AG10803 (cell line): ENCODE results near the gene SPG7.

Experiments
- DNase-seq: peaks from one replicate; pipeline ENCODE4 v3.0.0; 2010; ENCODE audit warnings: low read depth
- H3K4me3 ChIP-seq: 2 replicates; pipeline ENCODE4 v1.5.1; 2011; ENCODE audit warnings: mild to moderate bottlenecking, low read length, control low read depth
- TF ChIP-seq, protein P1 (sequence below): conservative IDR thresholded peaks from 2 replicates; pipeline ENCODE4 v1.5.1; 2011; ENCODE audit warnings: mild to moderate bottlenecking, low read length, control low read depth, inconsistent platforms

The SPG7 gene

DNA sequence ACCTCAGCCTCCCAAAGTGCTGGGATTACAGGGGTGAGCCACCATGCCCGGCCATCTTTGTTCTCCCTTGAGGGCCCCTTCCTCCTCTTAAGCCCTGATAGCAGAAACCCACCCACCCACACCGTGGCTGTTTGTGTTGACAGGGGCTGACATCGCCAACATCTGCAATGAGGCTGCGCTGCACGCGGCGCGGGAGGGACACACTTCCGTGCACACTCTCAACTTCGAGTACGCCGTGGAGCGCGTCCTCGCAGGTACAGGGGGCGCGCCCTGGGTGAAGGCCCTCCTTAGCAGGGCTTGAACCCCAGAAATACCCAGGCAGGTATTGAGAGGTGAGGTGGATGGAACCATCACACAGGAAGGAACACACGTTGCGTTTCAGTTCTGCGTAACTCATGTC is 39.7 kb downstream of the SPG7 start:
- no peak for DNase-seq
- TF ChIP-seq, protein P1, sequence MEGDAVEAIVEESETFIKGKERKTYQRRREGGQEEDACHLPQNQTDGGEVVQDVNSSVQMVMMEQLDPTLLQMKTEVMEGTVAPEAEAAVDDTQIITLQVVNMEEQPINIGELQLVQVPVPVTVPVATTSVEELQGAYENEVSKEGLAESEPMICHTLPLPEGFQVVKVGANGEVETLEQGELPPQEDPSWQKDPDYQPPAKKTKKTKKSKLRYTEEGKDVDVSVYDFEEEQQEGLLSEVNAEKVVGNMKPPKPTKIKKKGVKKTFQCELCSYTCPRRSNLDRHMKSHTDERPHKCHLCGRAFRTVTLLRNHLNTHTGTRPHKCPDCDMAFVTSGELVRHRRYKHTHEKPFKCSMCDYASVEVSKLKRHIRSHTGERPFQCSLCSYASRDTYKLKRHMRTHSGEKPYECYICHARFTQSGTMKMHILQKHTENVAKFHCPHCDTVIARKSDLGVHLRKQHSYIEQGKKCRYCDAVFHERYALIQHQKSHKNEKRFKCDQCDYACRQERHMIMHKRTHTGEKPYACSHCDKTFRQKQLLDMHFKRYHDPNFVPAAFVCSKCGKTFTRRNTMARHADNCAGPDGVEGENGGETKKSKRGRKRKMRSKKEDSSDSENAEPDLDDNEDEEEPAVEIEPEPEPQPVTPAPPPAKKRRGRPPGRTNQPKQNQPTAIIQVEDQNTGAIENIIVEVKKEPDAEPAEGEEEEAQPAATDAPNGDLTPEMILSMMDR, result no peak
- no peak overlapping the region for H3K4me3 ChIP-seq

DNA sequence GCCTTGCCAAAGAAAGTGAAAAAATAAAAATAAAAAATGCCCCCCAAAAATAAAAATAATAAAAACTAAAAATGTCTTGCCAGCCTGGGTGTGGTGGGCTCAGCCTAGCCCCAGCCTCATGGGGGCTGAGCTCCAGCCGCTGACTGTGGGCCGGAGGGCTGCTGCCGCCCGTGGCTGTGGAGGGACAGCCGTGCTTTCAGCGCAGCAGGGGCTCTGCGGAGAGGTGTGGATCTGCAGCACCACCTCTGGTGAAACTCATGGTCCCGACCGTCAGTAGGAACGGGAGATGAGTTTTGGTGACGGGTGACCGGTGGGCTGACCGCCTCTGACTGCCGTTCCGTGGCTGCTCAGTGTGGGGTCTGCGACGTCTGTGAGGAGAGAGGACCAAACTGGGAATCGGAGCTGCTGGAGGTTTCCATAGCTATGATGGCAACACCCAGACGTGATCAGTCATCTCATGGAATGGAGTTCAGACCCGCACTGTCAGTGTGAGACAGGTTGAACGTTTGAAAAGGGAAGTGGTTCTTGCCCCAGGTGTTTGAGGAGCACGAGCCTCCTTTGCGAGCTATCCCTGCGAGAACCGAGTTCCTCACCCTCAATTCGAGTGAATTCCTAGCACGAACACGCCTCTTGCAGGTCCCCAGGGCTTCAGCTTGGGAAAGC is 40.3 kb downstream of the SPG7 start:
- TF ChIP-seq, protein P1, result no peak
- H3K4me3 ChIP-seq, result no peak overlapping the region
- DNase-seq, result no peak

DNA sequence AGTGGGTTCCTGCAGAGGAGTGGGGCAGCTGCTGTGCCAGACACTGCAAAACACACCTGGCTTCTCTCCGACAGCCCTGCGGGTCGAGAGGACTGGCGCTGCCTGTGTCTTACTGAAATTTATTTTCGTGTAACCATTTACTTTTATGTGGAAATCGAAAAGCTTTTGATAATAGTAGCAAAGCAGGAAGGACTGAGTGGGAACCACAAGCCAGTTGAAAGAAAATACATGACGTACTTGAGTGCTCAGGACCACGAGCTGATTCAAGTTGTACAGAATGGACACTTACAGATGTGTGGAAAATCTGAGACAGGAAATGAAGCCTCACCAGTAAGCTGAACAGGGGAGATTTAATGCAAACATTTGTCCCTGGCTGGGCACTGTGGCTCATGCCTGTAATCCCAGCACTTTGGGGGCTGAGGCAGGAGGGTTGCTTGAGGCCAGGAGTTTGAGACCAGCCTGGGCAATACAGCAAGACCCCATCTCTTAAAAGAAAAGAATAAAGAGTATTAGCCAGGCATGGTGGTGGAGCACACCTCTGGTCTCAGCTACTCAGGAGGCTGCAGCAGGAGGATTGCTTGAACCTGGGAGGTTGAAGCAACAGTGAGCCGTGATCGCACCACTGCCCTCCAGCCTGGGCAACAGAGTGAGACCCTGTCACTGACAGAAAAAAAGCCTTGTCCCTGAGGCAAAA is 41.0 kb downstream of the SPG7 start:
- H3K4me3 ChIP-seq, result no peak overlapping the region
- DNase-seq, result no peak
- TF ChIP-seq, protein P1, result no peak

DNA sequence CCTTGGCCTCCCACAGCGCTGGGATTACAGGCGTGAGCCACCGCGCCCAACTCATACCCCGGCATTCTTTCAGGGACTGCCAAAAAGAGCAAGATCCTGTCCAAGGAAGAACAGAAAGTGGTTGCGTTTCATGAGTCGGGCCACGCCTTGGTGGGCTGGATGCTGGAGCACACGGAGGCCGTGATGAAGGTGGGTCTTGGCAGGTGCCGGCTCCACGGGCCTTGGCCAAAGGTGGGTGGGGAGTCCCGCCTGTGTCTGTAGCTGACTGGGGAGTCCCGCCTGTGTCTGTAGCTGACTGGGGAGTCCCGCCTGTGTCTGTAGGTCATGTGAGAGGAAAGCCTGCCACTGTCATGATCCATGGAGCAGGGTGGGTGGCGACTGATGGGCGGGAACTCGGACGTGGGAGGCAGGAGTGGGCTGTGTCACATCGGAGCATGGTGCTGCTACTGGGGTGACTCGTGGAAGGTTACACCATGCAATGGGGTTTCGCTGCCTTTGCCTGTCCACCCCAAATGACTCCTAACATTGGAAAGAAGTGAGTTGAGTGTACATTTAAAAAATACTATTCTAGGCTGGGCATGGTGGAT is 42.3 kb downstream of the SPG7 start:
- no peak overlapping the region for H3K4me3 ChIP-seq
- TF ChIP-seq, protein P1, result no peak
- DNase-seq, result no peak

DNA sequence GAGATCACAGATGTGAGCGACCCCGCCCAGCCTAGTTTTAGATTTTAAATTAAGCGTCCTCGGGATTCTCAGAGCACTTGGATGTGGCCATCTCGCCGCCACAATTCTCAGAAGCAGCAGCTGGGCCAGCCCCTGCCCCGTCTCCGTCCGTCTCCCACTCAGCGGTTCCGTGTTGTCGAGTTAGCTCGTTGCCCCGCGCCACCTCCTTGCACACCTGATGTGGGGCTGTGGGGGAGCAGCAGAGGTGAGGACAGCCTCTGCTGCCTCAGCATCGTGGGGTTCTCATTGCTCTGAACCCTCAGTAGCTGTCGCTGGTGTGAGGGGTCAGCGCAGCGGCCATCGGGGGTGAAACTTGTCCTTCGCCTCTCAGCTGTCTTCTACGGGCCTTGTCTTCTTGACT is 44.1 kb downstream of the SPG7 start:
- DNase-seq, result no peak
- H3K4me3 ChIP-seq, result no peak overlapping the region
- TF ChIP-seq, protein P1, result no peak

DNA sequence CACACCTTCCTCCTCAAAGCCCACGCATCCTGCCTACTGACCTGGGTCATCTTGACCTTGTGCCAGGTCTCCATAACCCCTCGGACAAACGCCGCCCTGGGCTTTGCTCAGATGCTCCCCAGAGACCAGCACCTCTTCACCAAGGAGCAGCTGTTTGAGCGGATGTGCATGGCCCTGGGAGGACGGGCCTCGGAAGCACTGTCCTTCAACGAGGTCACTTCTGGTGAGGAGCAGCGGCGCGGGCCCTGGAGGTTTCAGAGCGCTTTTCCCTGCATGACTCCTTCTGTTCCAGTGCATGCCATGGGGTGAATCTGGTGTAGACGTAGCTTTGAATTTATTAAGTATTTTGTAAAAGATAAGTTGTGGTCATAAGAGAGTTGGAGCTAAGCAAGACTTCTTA is 44.7 kb downstream of the SPG7 start:
- DNase-seq, result no peak
- TF ChIP-seq, protein P1, result no peak
- H3K4me3 ChIP-seq, result no peak overlapping the region

DNA sequence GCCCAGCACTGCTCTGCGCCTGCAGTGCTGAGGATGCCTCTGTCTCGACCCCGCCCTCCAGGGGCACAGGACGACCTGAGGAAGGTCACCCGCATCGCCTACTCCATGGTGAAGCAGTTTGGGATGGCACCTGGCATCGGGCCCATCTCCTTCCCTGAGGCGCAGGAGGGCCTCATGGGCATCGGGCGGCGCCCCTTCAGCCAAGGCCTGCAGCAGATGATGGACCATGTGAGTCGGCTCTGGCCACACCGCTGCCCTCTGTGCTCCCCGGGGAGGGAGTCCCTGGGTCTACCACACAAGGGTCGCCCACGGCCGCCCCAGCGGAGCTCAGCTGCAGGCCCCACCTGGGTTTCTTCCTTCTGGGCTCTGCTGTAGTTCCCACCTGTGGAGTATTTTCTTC is 45.5 kb downstream of the SPG7 start:
- TF ChIP-seq, protein P1, result no peak
- DNase-seq, result no peak
- no peak overlapping the region for H3K4me3 ChIP-seq
